Activated CD8-positive, alpha-beta memory T cell treated with anti-CD3 and anti-CD28 coated beads for 48 hours (primary cell): Measurements from ENCODE around the gene TENT4B.
"Not testable (repeated sequence)": the region's sequence is repeated elsewhere in the genome, so short reads cannot be mapped to it uniquely, and the experiment has no call there.

Experiments used
- DNase-seq, 3 experiments: peaks; one replicate each; pipeline ENCODE4 v3.0.0-alpha.2; 2020; ENCODE audit warnings: low read depth in 2 of 3, low spot score in 2 of 3

The TENT4B gene

DNA sequence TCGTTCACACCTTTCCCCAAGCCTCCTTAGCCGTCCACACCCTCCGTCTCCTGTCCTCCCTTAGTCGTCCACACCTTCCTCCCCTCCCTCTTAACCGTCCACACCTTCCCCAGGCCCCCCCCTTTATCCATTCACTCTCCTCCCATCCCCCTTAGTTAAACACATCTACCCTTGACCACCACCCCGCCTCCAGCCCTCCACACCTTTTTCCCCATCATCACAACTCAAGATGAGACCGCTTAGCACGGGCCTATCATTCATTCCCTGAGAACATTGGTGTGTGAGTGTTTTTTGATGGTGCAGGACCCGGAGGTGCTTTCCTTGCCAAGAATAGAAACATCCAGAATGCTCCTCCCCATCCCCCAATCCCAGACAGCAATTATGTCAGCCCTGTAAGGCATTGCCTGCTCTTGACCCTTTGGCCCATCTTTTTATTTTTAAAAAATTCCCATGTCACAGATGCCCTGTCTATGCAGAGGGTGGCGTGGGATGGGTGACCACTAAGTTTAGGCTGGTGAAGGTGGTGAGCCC, 1.4 kb downstream of the TENT4B start:
- no peak for DNase-seq

DNA sequence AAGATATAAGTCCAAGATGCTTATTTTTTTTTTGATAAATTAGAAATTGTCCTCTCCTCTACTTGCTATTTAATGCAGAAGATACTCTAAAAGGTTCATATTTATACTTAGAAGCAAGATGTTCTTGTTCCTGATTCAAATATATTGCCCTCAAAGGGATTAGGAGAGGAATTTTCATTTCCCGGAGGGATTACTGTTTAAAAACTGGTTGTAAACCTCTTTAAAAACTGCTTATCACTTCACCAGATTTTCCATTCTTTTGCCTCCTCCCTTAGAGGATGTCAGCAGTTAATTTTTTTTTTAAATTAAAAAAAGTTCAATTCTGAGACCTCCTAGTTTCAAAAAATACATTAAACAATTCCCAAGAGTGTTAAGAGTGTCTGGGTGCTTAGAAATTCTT, 2.8 kb downstream of the TENT4B start:
- no peak for DNase-seq

DNA sequence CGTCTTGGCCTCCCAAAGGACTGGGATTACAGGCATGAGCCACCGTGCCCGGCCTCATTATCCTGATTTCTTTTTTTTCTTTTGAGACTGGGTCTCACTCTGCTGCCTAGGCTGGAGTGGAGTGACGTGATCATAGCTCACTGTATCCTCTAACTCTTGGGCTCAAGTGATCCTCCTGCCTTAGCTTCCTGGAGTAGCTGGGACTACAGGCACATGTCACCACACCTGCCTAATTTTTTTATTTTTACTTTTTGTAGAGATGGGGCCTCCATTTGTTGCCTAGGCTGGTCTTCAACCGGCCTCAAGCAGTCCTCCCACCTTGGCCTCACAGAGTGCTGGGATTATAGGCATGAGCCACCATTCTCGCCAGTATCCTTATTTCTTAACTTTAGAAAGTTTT, 3.5 kb downstream of the TENT4B start:
- DNase-seq, result no peak

DNA sequence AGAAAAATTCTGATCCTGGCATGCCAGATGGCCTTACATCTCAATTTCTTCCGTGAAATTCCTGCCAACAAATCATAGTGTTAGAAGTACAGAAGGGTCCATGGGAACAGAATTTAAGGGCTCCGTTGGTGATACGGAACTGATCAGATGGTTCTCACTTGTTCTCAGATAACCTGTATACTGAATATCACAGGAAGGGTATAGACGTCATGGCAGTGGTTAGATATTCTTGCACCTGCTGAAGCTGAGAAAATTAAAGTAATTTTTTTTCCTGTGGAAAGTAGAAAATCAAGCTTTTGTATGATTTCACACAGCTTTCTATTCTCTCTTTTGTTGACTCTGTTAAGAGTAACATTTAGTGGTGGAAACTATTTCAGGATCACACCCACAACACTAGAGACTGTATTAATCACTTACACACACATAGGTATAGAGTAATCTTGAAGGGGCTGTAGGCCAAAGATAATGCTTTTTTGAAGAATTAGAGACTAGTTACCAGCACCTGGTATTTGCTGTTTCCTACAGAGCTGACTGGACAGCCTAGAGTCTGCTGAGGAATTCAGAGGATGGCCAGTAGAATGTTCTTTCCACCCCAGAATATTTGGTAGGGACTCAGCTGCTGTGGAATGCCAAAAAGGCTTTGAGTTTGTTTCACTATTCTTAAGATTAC, 7.5 kb downstream of the TENT4B start:
- DNase-seq, result no peak

DNA sequence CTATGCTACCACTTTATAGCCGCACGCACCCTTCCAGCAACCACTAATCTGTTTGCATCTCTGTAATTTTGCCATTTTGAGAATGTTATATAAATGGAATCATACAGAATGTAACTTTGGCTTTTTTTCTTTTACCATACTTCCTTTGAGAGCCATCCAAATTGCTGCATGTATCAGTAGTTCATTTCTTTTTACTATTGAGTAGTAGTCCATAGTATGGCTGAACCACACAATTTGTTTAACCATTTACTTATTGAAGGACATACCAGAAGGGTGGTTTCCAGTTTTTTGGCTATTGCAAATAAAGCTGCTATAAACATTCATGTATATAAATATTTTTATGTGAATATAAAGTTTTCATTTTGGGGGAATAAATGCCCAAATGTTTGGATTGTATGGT, 8.8 kb downstream of the TENT4B start:
- DNase-seq, result no peak

DNA sequence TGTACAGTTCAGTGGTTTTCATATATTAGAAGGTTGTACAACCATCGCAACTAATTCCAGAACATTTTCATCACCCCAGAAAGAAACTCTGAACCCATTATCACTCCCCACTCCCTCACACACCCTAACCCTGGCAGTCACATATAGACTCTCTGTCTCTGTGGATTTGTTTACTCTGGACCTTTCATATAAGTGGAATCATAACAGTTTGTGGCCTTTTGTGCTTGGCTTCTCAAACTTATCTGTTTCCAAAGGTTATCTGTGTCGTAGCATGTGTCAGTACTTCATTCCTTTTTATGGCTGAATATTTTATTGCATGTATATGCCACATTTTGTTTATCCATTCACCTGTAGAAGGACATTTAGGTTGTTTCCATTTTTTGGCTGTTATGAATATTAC, 12.4 kb downstream of the TENT4B start:
- DNase-seq, result no peak

DNA sequence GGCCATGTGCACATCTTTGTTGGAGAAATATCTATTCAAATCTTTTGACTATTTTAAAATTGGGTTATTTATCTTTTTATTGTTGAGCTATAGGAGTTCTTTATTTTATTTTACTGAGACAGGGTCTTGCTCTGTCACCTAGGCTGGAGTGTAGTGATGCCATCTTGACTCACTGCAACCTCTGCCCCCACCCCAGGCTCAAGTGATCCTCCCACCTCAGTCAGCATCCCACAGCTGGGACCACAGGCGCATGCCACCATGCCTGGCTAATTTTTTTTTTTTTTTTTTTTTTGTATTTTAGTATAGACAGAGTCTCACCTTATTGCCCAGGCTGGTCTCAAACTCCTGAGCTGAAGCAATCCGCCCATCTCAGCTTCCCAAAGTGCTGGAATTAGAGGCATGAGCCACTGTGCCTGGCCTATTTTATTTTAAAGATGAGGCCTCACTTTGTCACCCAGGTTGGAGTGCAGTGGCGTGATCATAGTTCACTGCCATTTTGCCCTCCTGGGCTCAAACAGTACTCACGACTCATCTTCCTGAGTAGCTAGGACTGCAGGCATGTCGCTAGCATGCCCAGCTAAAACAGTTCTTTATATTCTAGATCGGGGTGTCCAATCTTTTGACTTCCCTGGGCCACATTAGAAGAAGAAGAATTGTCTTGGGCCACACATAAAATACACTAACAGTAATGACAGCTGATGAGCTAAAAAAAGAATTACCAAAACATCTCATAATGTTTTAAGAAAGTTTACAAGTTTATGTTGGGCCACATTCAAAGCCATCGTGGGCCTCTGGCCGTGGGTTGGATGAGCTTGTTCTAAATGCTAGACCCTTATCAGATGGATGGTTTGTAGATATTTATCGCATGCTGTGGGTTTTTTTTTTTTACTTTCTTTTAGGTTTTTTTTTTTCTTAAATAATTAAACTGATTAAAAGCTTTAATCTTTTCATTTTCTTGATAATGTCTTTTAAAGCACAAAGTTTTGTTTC, 13.7 kb downstream of the TENT4B start:
- DNase-seq, result no peak

DNA sequence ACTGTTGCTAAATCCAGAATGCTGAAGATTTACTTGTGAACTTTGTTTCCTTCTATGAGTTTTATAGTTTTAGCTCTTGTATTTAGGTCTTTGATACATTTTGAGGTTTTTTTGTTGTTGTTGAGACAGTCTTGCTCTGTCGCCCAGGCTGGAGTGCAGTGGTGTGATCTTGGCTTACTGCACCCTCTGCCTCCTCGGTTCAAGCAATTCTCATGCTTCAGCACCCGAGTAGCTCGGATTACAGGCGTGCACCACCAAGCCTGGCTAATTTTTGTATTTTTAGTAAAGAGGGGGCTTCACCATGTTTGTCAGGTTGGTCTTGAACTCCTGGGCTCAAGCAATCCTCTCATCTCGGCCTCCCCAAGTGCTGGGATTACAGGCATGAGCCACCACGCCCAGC, 14.4 kb downstream of the TENT4B start:
- no peak for DNase-seq

DNA sequence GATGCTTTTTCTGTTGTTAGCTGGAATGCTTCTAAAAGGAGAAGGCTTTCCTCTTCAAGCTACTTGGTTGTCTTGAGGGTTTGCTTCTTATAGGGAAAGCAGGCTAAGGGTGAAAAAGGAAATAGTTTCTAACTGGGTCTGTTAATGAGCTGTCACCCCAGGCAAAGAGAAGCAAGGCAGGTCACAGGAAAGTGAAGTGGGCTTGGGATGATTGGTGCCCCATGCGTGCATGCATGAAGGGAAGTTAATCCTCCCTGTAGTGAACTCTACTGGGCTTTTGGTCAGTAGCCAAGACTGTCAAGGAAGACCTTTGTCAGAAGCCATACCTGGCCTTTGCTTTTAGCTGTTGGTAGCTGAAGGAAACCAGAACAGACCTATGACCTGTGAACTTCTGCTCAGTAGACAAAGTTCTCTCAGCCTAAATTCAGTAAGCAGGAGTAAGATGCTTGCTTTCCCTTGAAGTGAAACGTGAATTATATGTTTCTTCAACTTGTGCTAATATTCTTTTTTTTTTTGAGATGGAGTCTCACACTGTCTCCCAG, 16.5 kb downstream of the TENT4B start:
- no peak for DNase-seq

DNA sequence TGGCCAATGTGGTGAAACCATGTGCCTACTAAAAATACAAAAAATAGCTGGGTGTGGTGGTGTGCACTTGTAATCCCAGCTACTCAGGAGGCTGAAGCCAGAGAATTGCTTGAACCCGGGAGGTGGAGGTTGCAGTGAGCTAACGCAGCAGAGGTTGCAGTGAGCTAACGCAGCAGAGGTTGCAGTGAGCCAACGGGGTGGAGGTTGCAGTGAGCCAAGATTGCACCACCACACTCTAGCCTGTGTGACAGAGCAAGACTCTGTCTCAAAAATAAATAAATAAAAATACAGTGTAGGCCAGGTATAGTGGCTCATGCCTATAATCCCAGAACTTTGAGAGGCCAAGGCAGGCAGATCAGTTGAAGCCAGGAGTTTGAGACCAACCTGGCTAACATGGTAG, 18.7 kb downstream of the TENT4B start:
- DNase-seq, result not testable (repeated sequence)

DNA sequence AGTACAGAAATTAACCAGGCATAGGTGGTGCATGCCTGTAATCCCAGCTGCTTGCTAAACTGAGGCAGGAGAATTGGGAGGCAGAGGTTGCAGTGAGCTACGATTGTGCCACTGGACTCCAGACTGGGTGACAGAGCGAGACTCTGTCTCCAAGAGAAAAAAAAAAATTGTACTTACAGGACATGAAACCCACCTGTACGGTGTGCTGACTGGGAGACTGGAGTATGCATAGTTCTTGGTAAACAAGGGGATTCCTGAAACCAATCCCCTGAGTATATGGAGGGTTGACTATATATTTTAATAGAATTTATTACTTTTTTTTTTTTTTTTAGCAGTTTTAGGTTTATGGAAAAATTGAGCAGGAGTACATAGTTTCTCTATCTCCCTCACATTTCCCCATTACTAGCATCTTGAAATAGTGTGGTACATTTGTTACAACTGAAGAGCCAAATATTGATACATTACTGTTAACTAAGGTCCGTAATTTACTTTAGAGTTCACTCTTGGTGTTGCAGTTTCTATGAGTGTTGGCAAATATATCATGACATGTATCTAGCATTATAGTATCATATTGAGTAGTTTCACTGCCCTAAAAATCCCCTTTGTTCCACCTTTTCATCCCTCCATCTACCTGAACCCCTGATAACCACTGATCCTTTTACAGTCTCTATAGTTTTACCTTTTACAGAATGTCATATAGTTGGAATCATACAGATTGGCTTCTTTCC, 19.3 kb downstream of the TENT4B start:
- no peak for DNase-seq

DNA sequence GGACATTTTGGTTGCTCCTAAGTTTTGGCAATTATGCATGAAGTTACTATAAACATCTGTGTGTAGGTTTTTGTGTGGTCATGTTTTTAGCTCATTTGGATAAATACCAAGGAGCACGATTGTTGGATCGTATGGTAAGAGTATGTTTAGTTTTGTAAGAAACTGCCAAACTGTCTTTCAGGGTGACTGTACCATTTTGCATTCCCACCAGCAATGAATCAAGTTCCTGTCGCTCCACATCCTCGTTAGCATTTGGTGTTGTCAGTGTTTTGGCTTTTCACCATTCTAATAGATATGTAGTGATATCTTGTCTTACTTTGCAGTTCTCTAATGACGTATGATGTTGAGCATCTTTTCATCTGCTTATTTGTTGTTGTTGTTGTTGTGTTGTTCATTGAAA, 20.2 kb downstream of the TENT4B start:
- DNase-seq, result no peak

DNA sequence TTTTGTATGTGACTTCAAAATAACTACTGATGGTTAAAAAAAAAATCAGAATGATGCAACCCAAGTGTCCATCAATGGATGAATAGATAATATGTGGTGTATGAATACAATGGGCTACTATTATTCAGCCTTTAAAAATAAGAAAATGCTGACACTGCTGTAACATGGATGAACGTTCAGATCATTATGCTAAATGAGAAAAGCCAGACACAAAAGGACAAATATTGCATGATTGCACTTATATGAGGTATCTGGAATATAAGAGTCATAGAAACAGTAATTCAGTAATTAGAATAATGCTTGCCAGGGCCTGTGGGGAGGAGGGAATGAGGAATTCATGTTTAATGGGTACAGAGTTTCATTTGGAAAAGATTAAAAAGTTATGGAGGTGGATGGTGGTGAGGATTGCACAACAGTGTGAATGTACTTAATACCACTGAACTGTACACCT, 25.4 kb downstream of the TENT4B start:
- DNase-seq, result no peak

DNA sequence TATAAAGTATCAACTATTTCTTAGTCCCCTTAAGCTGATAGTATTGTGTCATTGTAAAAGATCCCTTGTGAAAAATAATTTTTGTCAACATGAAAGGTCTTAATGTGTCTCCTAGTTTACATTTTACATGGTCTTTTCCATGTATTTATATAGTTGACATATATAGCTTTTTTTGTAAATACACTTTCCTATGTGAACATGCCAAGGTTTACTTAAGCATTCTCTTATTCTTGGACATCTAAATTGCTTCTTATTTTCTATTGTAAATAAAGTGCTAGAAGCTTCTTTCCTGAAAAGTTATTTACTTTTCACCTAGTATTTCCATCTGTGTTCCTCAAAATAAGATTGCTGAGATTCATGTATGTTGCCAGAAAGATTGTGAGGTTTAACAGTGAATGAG, 29.3 kb downstream of the TENT4B start:
- no peak for DNase-seq

DNA sequence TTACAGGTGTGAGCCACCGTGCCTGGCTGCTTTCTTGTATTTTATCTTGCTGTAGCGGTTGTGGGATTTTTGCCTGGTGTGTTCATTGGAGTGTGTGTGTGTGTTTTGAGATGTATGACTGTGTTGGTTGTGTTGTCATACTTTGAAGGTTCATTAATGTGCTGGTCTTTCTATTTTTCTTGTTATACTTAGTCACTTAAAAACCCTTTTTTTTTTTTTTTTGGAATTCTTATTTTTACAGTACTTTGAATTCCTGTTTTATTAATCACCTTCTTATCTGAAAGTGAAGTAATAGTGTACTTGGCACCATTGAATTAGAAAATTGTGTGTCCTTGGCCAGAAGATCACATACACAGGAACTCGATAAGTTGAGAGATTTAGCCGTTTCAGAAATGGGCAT, 30.2 kb downstream of the TENT4B start:
- no peak for DNase-seq

DNA sequence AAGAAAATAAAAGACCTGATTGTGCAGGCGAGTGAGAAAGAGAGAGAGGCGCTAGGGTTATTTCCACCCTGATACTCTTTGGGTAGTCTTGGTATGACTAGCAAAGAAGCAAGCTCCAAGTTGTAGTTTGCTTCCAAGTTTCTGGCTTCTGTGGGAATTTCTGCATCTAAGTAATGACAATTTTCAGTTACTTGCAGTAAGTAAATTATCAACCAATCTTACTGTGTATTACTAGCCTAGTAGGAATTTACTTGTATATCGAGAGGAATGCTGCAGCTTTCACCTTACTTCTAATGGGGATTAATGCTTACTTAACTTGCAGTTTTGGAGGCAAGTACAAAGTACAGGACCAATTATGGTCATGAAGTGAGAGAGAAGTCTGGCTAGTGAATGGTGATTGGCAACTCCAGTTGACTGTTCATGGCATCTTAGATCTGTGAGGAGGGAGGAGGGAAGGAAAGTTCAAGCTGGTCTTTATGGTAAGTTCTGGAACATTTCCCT, 31.9 kb downstream of the TENT4B start:
- no peak for DNase-seq

DNA sequence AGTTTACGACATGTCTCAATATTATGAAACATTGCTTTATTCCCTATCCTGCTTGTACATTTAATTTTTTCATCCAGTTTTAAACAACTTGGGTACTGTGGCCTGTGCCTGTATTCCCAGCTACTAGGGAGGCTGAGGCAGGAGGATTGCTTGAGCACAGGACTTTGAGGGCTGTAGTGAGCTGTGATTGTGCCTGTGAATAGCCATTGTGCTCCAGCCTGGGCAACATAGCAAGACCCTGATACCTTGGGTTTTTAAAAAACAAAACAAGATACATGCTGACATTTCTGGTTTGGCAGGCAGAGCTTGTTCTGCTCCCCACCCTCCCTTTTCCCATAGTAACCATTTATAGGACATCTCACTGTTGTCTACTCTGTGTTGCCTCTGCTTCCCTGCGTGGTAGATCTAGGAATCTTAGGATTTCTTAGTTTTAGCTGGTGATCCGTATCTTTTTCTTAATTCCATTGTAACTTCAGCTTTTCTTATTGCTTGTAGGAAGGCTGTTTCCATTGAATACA, 35.6 kb downstream of the TENT4B start:
- no peak for DNase-seq

DNA sequence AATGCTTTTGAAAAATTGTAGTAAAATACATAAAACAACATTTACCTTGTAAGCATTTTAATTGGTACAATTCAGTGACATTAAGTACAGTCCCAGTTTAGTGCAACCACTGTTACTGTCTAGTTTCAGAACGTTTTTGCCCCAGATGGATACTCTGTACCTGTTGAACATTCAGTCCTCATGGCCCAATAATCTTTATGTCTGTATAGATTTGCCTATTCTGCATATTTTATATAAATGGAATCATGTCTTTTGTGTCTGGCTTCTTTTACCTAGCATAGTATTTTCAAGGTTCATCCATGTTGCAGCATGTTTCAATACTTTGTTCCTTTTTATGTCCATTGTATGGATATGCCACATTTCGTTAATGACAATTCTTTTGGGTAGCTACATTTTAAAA, 37.2 kb downstream of the TENT4B start:
- no peak for DNase-seq

DNA sequence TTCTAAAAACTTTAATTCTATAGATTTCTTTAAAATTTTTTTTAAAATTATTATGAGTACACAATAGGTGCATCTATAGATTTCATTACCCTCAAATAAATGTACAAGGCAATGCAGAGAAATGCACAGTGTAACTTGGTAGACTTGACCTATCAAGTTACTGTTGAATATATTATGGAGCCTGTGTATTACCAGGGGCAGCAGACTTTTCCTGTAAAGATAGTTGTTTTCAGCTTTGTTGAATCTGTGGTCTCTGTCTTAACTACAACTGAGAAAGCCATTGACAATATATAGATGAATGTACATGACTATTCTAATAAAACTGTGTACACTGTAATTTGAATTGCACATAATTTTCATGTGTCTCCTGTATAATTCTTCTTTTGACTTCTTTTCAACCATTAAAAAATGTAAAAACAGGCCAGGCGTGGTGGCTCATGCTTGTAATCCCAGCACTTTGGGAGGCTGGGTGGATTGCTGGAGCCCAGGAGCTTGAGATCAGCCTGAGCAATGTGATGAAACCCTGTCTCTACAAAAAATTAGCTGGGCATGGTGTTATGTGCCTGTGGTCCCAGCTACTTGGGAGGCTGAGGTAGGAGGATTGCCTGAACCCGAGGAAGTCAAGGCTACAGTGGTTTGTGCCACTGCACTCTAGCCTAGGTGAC, 39.4 kb downstream of the TENT4B start:
- DNase-seq, result no peak

DNA sequence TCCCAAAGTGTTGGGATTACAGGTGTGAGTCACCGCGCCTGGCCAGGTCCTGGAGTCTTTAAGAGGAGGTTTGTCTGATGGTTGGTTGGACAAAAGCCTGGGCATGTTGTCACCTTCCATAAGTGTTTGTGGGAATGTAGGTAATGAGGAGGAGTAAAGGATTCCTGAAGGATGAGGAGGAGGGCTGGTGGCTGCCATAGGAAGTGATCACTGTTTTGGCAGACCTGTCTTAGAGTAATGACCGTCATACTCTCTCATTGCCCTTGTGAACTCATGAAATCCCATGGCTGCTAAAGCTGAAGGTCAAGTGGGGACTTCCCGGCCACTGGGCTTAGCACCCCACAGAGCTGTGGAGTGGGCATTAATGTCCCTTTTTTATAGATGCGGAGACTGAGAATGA, 40.5 kb downstream of the TENT4B start:
- DNase-seq, result no peak
